CD14-positive monocyte (primary cell): ENCODE results near the gene TRMU. TPM values are rescaled to one million over a fixed set of nuclear protein-coding genes. Genes with fewer than 3 reads are reported as not detected.

ENCODE experiments used
- DNase-seq, 3 donors: peaks; one replicate each; pipeline ENCODE4 v3.0.0-alpha.2; 2011 to 2022
- H2AFZ ChIP-seq: 2 replicates; pipeline ENCODE4 v1.6.0; 2012; ENCODE audit warnings: mild to moderate bottlenecking, low read depth, low read length, inconsistent platforms; ENCODE audit not compliant: insufficient read depth, poor library complexity, severe bottlenecking
- H3K27ac ChIP-seq, 2 donors: 1 replicate in 1 of 2; 2 replicates in 1 of 2; pipeline ENCODE4 v1.5.1; 2012 to 2013; ENCODE audit warnings: low read length in 2 of 2, control low read depth in 1 of 2, inconsistent platforms in 1 of 2, low read depth in 1 of 2, mild to moderate bottlenecking in 1 of 2
- H3K27me3 ChIP-seq, 2 donors: one replicate each; pipeline versions ENCODE4 v1.6.0 to v1.6.1; 2011 to 2013; ENCODE audit warnings: low read length in 2 of 2; ENCODE audit not compliant: control insufficient read depth in 2 of 2, insufficient read depth in 2 of 2
- H3K36me3 ChIP-seq, 2 donors: replicated peaks in 1 of 2; 1 replicate in 1 of 2; 2 replicates in 1 of 2; pipeline versions ENCODE4 v1.5.1 to v1.6.1; 2012 to 2013; ENCODE audit warnings: low read length in 2 of 2, control low read depth in 1 of 2, inconsistent platforms in 1 of 2, mild to moderate bottlenecking in 1 of 2; ENCODE audit not compliant: insufficient read depth in 2 of 2, control insufficient read depth in 1 of 2
- H3K4me1 ChIP-seq, 2 donors: 1 replicate in 1 of 2; 2 replicates in 1 of 2; pipeline versions ENCODE4 v1.5.1 to v1.6.1; 2012 to 2013; ENCODE audit warnings: low read length in 2 of 2, control low read depth in 1 of 2, inconsistent platforms in 1 of 2, mild to moderate bottlenecking in 1 of 2, moderate library complexity in 1 of 2; ENCODE audit not compliant: insufficient read depth in 2 of 2, control insufficient read depth in 1 of 2
- H3K4me2 ChIP-seq: replicated peaks from 2 replicates; pipeline ENCODE3; 2012; ENCODE audit warnings: low read length, moderate library complexity, mild to moderate bottlenecking; ENCODE audit not compliant: poor library complexity, severe bottlenecking; ENCODE audit errors: extremely low read depth
- H3K4me3 ChIP-seq, 3 experiments: fragments of 200-600 bp in 1 of 3; sonication (generic) in 1 of 3; replicated peaks in 1 of 3; 1 replicate in 2 of 3; 2 replicates in 1 of 3; pipeline ENCODE4 v1.5.1; 2011 to 2013; ENCODE audit warnings: low read length in 3 of 3, mild to moderate bottlenecking in 3 of 3, control low read depth in 2 of 3, low read depth in 2 of 3, inconsistent platforms in 1 of 3, moderate library complexity in 1 of 3
- H3K79me2 ChIP-seq: 2 replicates; pipeline ENCODE4 v1.6.0; 2012; ENCODE audit warnings: mild to moderate bottlenecking, control low read depth, inconsistent platforms, low read length, moderate library complexity; ENCODE audit not compliant: insufficient read depth
- H3K9ac ChIP-seq: 2 replicates; pipeline ENCODE4 v1.6.0; 2017; ENCODE audit warnings: low read length, mild to moderate bottlenecking; ENCODE audit not compliant: insufficient read depth, poor library complexity, severe bottlenecking
- H3K9me3 ChIP-seq, 2 donors: replicated peaks in 1 of 2; 1 replicate in 1 of 2; 2 replicates in 1 of 2; pipeline versions ENCODE4 v1.5.1 to v1.6.1; 2012 to 2013; ENCODE audit warnings: low read length in 2 of 2, control low read depth in 1 of 2; ENCODE audit not compliant: control insufficient read depth in 1 of 2, insufficient read depth in 1 of 2
- H4K20me1 ChIP-seq: 2 replicates; pipeline ENCODE4 v1.6.0; 2012; ENCODE audit warnings: mild to moderate bottlenecking, low read length, control low read depth, moderate library complexity; ENCODE audit not compliant: insufficient read depth
- H3K27ac Mint-ChIP-seq, 7 donors: one replicate each; pipeline ENCODE4 v1.8.0; 2020; ENCODE audit warnings: mild to moderate bottlenecking in 7 of 7, mixed read lengths in 7 of 7, moderate library complexity in 6 of 7, inconsistent platforms in 2 of 7
- H3K27me3 Mint-ChIP-seq, 3 donors: one replicate each; pipeline ENCODE4 v1.8.0; 2021 to 2022; ENCODE audit warnings: low read depth in 3 of 3, mild to moderate bottlenecking in 3 of 3, mixed read lengths in 3 of 3, moderate library complexity in 3 of 3, inconsistent platforms in 1 of 3
- H3K36me3 Mint-ChIP-seq, 2 donors: one replicate each; pipeline ENCODE4 v1.8.0; 2020; ENCODE audit warnings: mixed read lengths in 2 of 2, inconsistent platforms in 1 of 2, mild to moderate bottlenecking in 1 of 2
- H3K4me1 Mint-ChIP-seq: one replicate; pipeline ENCODE4 v1.8.0; 2020; ENCODE audit warnings: mild to moderate bottlenecking, mixed read lengths
- H3K4me3 Mint-ChIP-seq, 2 donors: one replicate each; pipeline ENCODE4 v1.8.0; 2020; ENCODE audit warnings: mild to moderate bottlenecking in 2 of 2, mixed read lengths in 2 of 2, moderate library complexity in 1 of 2
- H3K9me3 Mint-ChIP-seq, 7 donors: one replicate each; pipeline ENCODE4 v1.8.0; 2020 to 2022; ENCODE audit warnings: mixed read lengths in 7 of 7, mild to moderate bottlenecking in 6 of 7, moderate library complexity in 6 of 7, inconsistent platforms in 2 of 7
- CTCF ChIP-seq: fragments of 200-600 bp; IDR thresholded peaks from one replicate; pipeline ENCODE4 v1.8.0; 2022; ENCODE audit warnings: antibody characterized with exemption, mild to moderate bottlenecking
- WGBS: methylation state at CpG from one replicate; pipeline ENCODE4 v1.1.5; 2013; ENCODE audit warnings: missing lambda C conversion rate; ENCODE audit not compliant: insufficient coverage; 5-methylcytosine and 5-hydroxymethylcytosine counted together
- intact Hi-C, 2 donors: fragments of 100-400 bp; cut with micrococcal nuclease; formaldehyde crosslinking; loops; one replicate each; pipeline versions ENCODE4 v1.15.0 to v1.15.1; 2023
- polyA plus RNA-seq, 3 donors: library from polyadenylated mRNA; depleted of rRNA in 1 of 3; unstranded in 2 of 3; stranded (reverse) in 1 of 3; fragments of 300-500 nt in 2 of 3; fragments of >200 nt in 1 of 3; fragmentation: Illumina TruSeq in 2 of 3; gene quantifications; 1 replicate in 2 of 3; 2 replicates in 1 of 3; pipeline ENCODE4 v1.2.3, GENCODE V29; 2012 to 2021

The TRMU gene
- polyA plus RNA-seq, 3 donors: 4.7 to 32.9 (median 5.6) TPM

DNA sequence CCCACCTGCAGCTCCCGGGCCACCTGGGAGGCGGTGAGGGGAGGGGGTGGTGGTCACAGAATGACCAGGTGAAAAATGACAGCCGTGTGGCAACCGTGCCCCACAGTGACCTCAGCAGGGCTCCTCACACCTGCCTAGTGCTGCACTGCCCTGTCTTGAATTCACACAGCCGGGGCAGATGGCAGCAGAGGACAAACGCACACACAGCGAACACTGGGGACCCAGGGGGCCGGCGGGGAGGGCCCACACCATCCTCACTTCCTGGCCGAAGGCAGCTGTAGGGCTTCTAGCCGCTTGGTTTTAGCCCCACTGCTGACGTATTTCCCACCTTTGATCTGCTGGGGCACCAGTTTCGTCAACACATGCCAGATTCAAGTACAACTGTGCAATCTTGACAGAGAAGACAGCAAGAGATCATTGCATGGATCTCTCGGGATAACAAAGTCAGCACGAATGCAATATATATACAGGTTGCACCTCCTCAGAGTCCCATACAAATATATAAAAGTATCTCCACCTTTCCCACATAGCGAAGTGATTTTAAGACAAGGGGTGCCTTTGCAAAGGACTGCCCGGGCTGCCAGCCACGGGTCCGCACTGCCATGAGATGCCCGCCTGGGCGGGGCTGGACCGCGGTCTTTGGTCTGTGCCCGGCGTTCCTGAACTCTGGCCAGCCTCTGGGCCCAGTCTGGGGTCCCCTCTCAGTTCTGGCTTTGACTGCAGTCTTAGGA lies 26.9 kb downstream of the TRMU start:
- no peaks in the 10 kb centered on the region for H3K4me1 Mint-ChIP-seq
- H3K27ac Mint-ChIP-seq: no peak overlapping the region
- H2AFZ ChIP-seq: no peak overlapping the region
- H3K4me3 ChIP-seq: no peak overlapping the region
- H4K20me1 ChIP-seq: no peaks in the 10 kb centered on the region
- no peak for TF ChIP-seq CTCF
- no peaks in the 10 kb centered on the region for H3K79me2 ChIP-seq
- peaks cover 2 to 13% (median 6%) of the 10 kb centered on the region in 3 donors for H3K27me3 Mint-ChIP-seq
- no peak overlapping the region for H3K4me3 Mint-ChIP-seq
- H3K9me3 Mint-ChIP-seq: peaks cover 0 to 3% (median 0%) of the 10 kb centered on the region in 7 donors
- H3K9ac ChIP-seq: no peak overlapping the region
- H3K27ac ChIP-seq: no peak overlapping the region
- 68% methylated on average over 25 of the region's 25 CpGs for WGBS
- no peaks in the 10 kb centered on the region for H3K9me3 ChIP-seq
- intact Hi-C loops: no loop called here
- peaks cover 3% of the 10 kb centered on the region in 2 donors for H3K36me3 ChIP-seq
- no peaks in the 10 kb centered on the region for H3K4me1 ChIP-seq
- no peak overlapping the region for H3K4me2 ChIP-seq
- H3K27me3 ChIP-seq: peaks cover 0 to 10% of the 10 kb centered on the region in 2 donors
- peaks cover 13 to 14% of the 10 kb centered on the region in 2 donors for H3K36me3 Mint-ChIP-seq
- DNase-seq: no peak

GRCh38 chr22:46362934-46363515 lies 27.5 kb downstream of the TRMU start:
- no peaks in the 10 kb centered on the region for H3K9me3 ChIP-seq
- no peak for TF ChIP-seq CTCF
- Mint-ChIP-seq H3K36me3 (peaks cover 11 to 12% of the 10 kb centered on the region in 2 donors), H3K4me1 (peaks cover 3% of the 10 kb centered on the region), H3K27me3 (peaks cover 2 to 10% (median 7%) of the 10 kb centered on the region in 3 donors), H3K27ac (no peak overlapping the region), H3K4me3 (no peak overlapping the region), H3K9me3 (peaks cover 0 to 3% (median 0%) of the 10 kb centered on the region in 7 donors)
- H3K4me3 ChIP-seq: no peak overlapping the region
- H3K4me1 ChIP-seq: no peaks in the 10 kb centered on the region
- peaks cover 0 to 10% of the 10 kb centered on the region in 2 donors for H3K27me3 ChIP-seq
- no peak overlapping the region for H3K9ac ChIP-seq
- H3K27ac ChIP-seq: no peak overlapping the region
- H3K4me2 ChIP-seq: no peak overlapping the region
- H3K79me2 ChIP-seq: no peaks in the 10 kb centered on the region
- 92% methylated on average over 15 of the region's 15 CpGs for WGBS
- no peak overlapping the region for H2AFZ ChIP-seq
- DNase-seq: no peak
- H3K36me3 ChIP-seq: peaks cover 0 to 2% of the 10 kb centered on the region in 2 donors
- no peaks in the 10 kb centered on the region for H4K20me1 ChIP-seq
- intact Hi-C loops: no loop called here
